CD14-positive monocyte (primary cell): ENCODE data around the gene ZRANB3. TPM values are rescaled to one million over a fixed set of nuclear protein-coding genes. Genes with fewer than 3 reads are reported as not detected.

Source experiments
- DNase-seq, 3 donors: peaks; one replicate each; pipeline ENCODE4 v3.0.0-alpha.2; 2011 to 2022
- H2AFZ ChIP-seq: 2 replicates; pipeline ENCODE4 v1.6.0; 2012; ENCODE audit warnings: mild to moderate bottlenecking, low read depth, low read length, inconsistent platforms; ENCODE audit not compliant: insufficient read depth, poor library complexity, severe bottlenecking
- H3K27ac ChIP-seq, 2 donors: 1 replicate in 1 of 2; 2 replicates in 1 of 2; pipeline ENCODE4 v1.5.1; 2012 to 2013; ENCODE audit warnings: low read length in 2 of 2, control low read depth in 1 of 2, inconsistent platforms in 1 of 2, low read depth in 1 of 2, mild to moderate bottlenecking in 1 of 2
- H3K27me3 ChIP-seq, 2 donors: one replicate each; pipeline versions ENCODE4 v1.6.0 to v1.6.1; 2011 to 2013; ENCODE audit warnings: low read length in 2 of 2; ENCODE audit not compliant: control insufficient read depth in 2 of 2, insufficient read depth in 2 of 2
- H3K36me3 ChIP-seq, 2 donors: replicated peaks in 1 of 2; 1 replicate in 1 of 2; 2 replicates in 1 of 2; pipeline versions ENCODE4 v1.5.1 to v1.6.1; 2012 to 2013; ENCODE audit warnings: low read length in 2 of 2, control low read depth in 1 of 2, inconsistent platforms in 1 of 2, mild to moderate bottlenecking in 1 of 2; ENCODE audit not compliant: insufficient read depth in 2 of 2, control insufficient read depth in 1 of 2
- H3K4me1 ChIP-seq, 2 donors: 1 replicate in 1 of 2; 2 replicates in 1 of 2; pipeline versions ENCODE4 v1.5.1 to v1.6.1; 2012 to 2013; ENCODE audit warnings: low read length in 2 of 2, control low read depth in 1 of 2, inconsistent platforms in 1 of 2, mild to moderate bottlenecking in 1 of 2, moderate library complexity in 1 of 2; ENCODE audit not compliant: insufficient read depth in 2 of 2, control insufficient read depth in 1 of 2
- H3K4me2 ChIP-seq: replicated peaks from 2 replicates; pipeline ENCODE3; 2012; ENCODE audit warnings: low read length, moderate library complexity, mild to moderate bottlenecking; ENCODE audit not compliant: poor library complexity, severe bottlenecking; ENCODE audit errors: extremely low read depth
- H3K4me3 ChIP-seq, 3 experiments: fragments of 200-600 bp in 1 of 3; sonication (generic) in 1 of 3; replicated peaks in 1 of 3; 1 replicate in 2 of 3; 2 replicates in 1 of 3; pipeline ENCODE4 v1.5.1; 2011 to 2013; ENCODE audit warnings: low read length in 3 of 3, mild to moderate bottlenecking in 3 of 3, control low read depth in 2 of 3, low read depth in 2 of 3, inconsistent platforms in 1 of 3, moderate library complexity in 1 of 3
- H3K79me2 ChIP-seq: 2 replicates; pipeline ENCODE4 v1.6.0; 2012; ENCODE audit warnings: mild to moderate bottlenecking, control low read depth, inconsistent platforms, low read length, moderate library complexity; ENCODE audit not compliant: insufficient read depth
- H3K9ac ChIP-seq: 2 replicates; pipeline ENCODE4 v1.6.0; 2017; ENCODE audit warnings: low read length, mild to moderate bottlenecking; ENCODE audit not compliant: insufficient read depth, poor library complexity, severe bottlenecking
- H3K9me3 ChIP-seq, 2 donors: replicated peaks in 1 of 2; 1 replicate in 1 of 2; 2 replicates in 1 of 2; pipeline versions ENCODE4 v1.5.1 to v1.6.1; 2012 to 2013; ENCODE audit warnings: low read length in 2 of 2, control low read depth in 1 of 2; ENCODE audit not compliant: control insufficient read depth in 1 of 2, insufficient read depth in 1 of 2
- H4K20me1 ChIP-seq: 2 replicates; pipeline ENCODE4 v1.6.0; 2012; ENCODE audit warnings: mild to moderate bottlenecking, low read length, control low read depth, moderate library complexity; ENCODE audit not compliant: insufficient read depth
- H3K27ac Mint-ChIP-seq, 7 donors: one replicate each; pipeline ENCODE4 v1.8.0; 2020; ENCODE audit warnings: mild to moderate bottlenecking in 7 of 7, mixed read lengths in 7 of 7, moderate library complexity in 6 of 7, inconsistent platforms in 2 of 7
- H3K27me3 Mint-ChIP-seq, 3 donors: one replicate each; pipeline ENCODE4 v1.8.0; 2021 to 2022; ENCODE audit warnings: low read depth in 3 of 3, mild to moderate bottlenecking in 3 of 3, mixed read lengths in 3 of 3, moderate library complexity in 3 of 3, inconsistent platforms in 1 of 3
- H3K36me3 Mint-ChIP-seq, 2 donors: one replicate each; pipeline ENCODE4 v1.8.0; 2020; ENCODE audit warnings: mixed read lengths in 2 of 2, inconsistent platforms in 1 of 2, mild to moderate bottlenecking in 1 of 2
- H3K4me1 Mint-ChIP-seq: one replicate; pipeline ENCODE4 v1.8.0; 2020; ENCODE audit warnings: mild to moderate bottlenecking, mixed read lengths
- H3K4me3 Mint-ChIP-seq, 2 donors: one replicate each; pipeline ENCODE4 v1.8.0; 2020; ENCODE audit warnings: mild to moderate bottlenecking in 2 of 2, mixed read lengths in 2 of 2, moderate library complexity in 1 of 2
- H3K9me3 Mint-ChIP-seq, 7 donors: one replicate each; pipeline ENCODE4 v1.8.0; 2020 to 2022; ENCODE audit warnings: mixed read lengths in 7 of 7, mild to moderate bottlenecking in 6 of 7, moderate library complexity in 6 of 7, inconsistent platforms in 2 of 7
- CTCF ChIP-seq: fragments of 200-600 bp; IDR thresholded peaks from one replicate; pipeline ENCODE4 v1.8.0; 2022; ENCODE audit warnings: antibody characterized with exemption, mild to moderate bottlenecking
- WGBS: methylation state at CpG from one replicate; pipeline ENCODE4 v1.1.5; 2013; ENCODE audit warnings: missing lambda C conversion rate; ENCODE audit not compliant: insufficient coverage; 5-methylcytosine and 5-hydroxymethylcytosine counted together
- intact Hi-C, 2 donors: fragments of 100-400 bp; cut with micrococcal nuclease; formaldehyde crosslinking; loops; one replicate each; pipeline versions ENCODE4 v1.15.0 to v1.15.1; 2023
- polyA plus RNA-seq, 3 donors: library from polyadenylated mRNA; depleted of rRNA in 1 of 3; unstranded in 2 of 3; stranded (reverse) in 1 of 3; fragments of 300-500 nt in 2 of 3; fragments of >200 nt in 1 of 3; fragmentation: Illumina TruSeq in 2 of 3; gene quantifications; 1 replicate in 2 of 3; 2 replicates in 1 of 3; pipeline ENCODE4 v1.2.3, GENCODE V29; 2012 to 2021

Gene ZRANB3
- polyA plus RNA-seq, 3 donors: 0.47 to 3.5 (median 0.64) TPM

GRCh38 chr2:135555311-135555710 is 24.3 kb upstream of the ZRANB3 start:
- H3K36me3 Mint-ChIP-seq: peaks cover 4 to 14% of the 10 kb centered on the region in 2 donors
- H3K4me2 ChIP-seq: no peak overlapping the region
- peaks cover 0 to 8% of the 10 kb centered on the region in 2 donors for H3K36me3 ChIP-seq
- no peak overlapping the region for H3K4me3 ChIP-seq
- no peak for TF ChIP-seq CTCF
- H3K27me3 ChIP-seq: no peaks in the 10 kb centered on the region
- H3K4me1 ChIP-seq: peaks cover 0 to 8% of the 10 kb centered on the region in 2 donors
- peak overlapping the region in 1 of 7 donors; percentile 80 for H3K27ac Mint-ChIP-seq
- H3K27me3 Mint-ChIP-seq: no peaks in the 10 kb centered on the region
- peaks cover 14% of the 10 kb centered on the region for H3K4me1 Mint-ChIP-seq
- 100% methylated on average over 1 of the region's 4 CpGs for WGBS
- H3K9me3 Mint-ChIP-seq: peaks cover 0 to 3% (median 1%) of the 10 kb centered on the region in 7 donors
- no peak overlapping the region for H2AFZ ChIP-seq
- no peaks in the 10 kb centered on the region for H3K9me3 ChIP-seq
- H3K79me2 ChIP-seq: peaks cover 64% of the 10 kb centered on the region
- no peaks in the 10 kb centered on the region for H4K20me1 ChIP-seq
- peak in 2 of 3 donors; percentile 18 to 23 for DNase-seq
- intact Hi-C loops: no loop called here
- H3K4me3 Mint-ChIP-seq: no peak overlapping the region
- H3K9ac ChIP-seq: no peak overlapping the region
- H3K27ac ChIP-seq: no peak overlapping the region

- H3K79me2 ChIP-seq: peaks cover 73% of the 10 kb centered on the region
- no peak overlapping the region for H3K4me2 ChIP-seq
- Mint-ChIP-seq H3K9me3 (peaks cover 0 to 3% (median 1%) of the 10 kb centered on the region in 7 donors), H3K36me3 (peaks cover 4 to 11% of the 10 kb centered on the region in 2 donors), H3K4me3 (no peak overlapping the region), H3K27ac (no peak overlapping the region), H3K4me1 (peaks cover 14% of the 10 kb centered on the region), H3K27me3 (no peaks in the 10 kb centered on the region)
- no peak overlapping the region for H3K9ac ChIP-seq
- TF ChIP-seq CTCF: no peak
- no peaks in the 10 kb centered on the region for H3K9me3 ChIP-seq
- no peaks in the 10 kb centered on the region for H4K20me1 ChIP-seq
- peaks cover 0 to 8% of the 10 kb centered on the region in 2 donors for H3K4me1 ChIP-seq
- no peak overlapping the region for H3K27ac ChIP-seq
- DNase-seq: no peak
- WGBS: 91% methylated on average over 3 of the region's 4 CpGs
- intact Hi-C loops: no loop called here
- H3K36me3 ChIP-seq: peaks cover 0 to 5% of the 10 kb centered on the region in 2 donors
- H3K27me3 ChIP-seq: no peaks in the 10 kb centered on the region
- H3K4me3 ChIP-seq: no peak overlapping the region
- no peak overlapping the region for H2AFZ ChIP-seq
Observed at GRCh38 chr2:135552887-135553286, 21.9 kb upstream of the ZRANB3 start.
